Epidermal melanocyte (primary cell): ENCODE data around the gene DPEP2NB.
"Not testable (repeated sequence)": the region's sequence is repeated elsewhere in the genome, so short reads cannot be mapped to it uniquely, and the experiment has no call there.

ENCODE experiments used
- DNase-seq: peaks from one replicate; pipeline ENCODE4 v3.0.0; 2011; ENCODE audit warnings: low spot score; ENCODE audit not compliant: insufficient read length

Gene DPEP2NB

DNA sequence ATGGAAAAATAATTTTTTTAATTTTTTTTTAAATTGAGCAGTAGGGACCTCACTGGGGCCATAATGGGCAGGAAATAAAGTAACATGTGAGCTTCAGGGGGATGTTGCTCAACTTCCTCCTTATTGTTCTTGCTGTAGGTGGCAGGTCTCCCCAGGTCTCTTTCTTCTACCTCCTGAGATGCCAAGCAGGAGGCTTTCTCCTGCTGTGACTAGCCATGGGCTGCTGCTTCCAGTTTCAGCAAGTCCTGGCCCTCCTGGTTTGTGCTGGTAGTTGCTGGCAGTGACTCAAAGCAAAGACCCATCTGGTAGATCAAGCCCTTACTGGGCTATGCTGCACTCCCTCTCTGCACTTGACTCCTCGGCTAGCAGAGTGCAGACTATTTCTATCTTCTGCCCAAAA lies 2.3 kb downstream of the DPEP2NB start:
- no peak for DNase-seq

DNA sequence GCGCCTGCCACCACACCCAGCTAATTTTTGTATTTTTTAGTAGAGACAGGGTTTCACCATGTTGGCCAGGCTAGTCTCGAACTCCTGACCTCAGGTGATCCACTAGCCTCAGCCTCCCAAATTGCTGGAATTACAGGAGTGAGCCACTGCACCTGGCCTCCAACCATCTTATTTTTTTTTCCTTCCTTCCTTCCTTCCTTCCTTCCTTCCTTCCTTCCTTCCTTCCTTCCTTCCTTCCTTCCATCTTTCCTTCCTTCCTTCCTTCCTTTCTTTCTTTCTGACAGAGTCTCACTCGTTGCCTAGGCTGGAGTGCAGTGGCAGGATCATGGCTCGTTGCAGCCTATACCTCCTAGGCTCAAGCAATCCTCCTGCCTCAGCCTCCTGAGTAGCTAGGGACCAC lies 5.8 kb downstream of the DPEP2NB start:
- not testable (repeated sequence) for DNase-seq

DNA sequence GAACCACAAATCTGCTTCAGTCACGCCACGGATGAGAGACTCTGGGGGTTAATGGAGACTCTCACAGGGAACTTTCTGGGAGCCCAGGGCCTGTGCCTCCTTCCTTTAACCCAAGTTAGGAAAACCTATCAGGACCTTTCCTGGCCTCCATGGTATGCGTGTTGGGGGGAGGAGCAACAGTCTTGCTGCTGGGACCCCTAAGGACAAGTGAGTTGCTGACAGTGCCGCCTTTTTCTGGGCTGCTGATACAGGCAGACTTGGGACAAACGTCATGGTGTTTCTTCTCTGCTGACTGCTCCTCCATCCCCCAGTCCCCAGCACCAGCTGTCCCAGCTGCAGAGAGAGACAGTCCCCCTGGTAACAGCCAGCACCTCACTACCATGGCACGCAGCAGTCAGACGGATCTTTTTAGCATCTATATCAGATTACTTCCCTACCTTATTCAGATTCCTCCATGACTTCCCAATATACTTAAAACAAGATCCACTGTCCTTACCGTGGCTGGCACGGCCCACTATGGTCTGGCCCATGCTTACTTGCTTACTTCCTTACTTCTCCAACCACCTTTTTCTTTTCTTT lies 6.5 kb downstream of the DPEP2NB start:
- DNase-seq: peak; percentile 8

DNA sequence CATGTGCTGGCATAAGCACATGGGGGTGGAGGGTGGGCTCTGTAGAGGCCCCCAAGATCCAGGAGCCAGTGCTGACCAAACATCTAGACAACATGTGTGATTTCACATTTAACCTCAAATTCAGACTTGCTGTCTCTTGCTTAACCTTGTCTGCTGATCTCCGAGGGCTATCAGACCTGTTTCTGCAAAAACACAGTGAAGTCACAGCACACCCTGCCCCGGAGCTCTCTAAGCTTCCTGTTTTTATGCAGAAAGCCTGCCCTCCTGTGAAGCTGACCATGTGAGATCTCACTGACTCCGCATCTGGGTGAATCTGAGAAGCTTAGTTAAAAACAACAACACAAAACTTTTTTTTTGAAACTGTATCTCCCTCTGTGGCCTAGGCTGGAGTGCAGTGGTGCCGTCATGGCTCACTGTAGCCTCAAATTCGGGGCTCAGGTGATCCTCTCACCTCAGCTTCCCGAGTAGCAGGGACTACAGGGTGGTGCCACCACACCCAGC lies 9.9 kb downstream of the DPEP2NB start:
- peak; percentile 18 for DNase-seq

DNA sequence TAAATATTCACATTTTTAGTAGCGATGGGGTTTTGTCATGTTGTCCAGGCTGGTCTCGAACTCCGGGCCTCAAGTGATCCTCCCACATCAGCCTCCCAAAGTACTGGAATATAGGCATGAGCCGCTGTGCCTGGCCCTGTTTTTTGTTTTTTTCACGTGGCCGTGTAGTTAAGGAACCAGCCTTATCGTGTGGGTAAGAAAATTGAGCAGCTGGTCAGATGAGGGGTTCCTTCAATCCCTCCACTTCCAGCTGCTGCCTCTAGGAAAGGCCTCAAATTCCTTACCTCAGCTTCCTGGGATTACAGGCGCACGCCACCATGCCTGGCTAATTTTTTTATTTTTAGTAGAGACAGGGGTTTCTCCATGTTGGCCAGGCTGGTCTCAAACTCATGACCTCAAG lies 10.5 kb downstream of the DPEP2NB start:
- DNase-seq: no peak

DNA sequence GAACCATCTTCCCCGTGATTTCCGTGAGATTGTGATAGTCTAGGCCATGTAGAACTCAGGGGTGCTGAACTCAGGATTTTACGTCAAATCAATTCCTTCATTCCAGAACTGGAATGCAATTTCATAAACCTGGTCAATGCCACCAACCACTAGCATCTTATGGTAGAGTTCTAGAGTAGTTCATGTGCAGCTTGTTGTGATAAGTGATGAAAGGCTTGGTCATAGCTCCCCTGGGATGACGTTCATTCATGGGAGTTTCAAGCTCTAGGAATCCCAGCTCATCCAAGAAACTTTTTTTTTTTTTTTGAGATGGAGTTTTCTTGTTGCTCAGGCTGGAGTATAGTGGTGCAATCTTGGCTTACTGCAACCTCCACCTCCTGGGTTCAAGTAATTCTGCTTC lies 12.7 kb downstream of the DPEP2NB start:
- no peak for DNase-seq

DNA sequence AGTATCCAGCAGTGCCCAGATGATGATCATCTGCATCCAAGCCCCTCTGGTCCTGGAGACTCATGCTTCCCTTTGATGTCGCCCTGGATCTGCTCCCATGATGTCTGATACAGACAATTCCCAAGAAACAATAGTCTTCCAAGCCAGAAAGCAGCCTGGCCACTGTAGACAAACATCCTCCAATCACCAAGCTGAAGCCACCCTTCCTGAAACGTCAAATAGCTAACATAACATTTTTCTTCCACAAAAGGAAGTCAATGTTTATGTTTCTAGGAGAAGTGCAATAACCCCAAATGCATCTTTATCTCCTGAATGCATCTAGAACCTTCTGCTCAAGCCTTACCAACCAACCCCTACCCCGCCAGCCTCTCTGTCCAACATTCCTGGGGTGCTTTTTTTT lies 15.3 kb downstream of the DPEP2NB start:
- no peak for DNase-seq

DNA sequence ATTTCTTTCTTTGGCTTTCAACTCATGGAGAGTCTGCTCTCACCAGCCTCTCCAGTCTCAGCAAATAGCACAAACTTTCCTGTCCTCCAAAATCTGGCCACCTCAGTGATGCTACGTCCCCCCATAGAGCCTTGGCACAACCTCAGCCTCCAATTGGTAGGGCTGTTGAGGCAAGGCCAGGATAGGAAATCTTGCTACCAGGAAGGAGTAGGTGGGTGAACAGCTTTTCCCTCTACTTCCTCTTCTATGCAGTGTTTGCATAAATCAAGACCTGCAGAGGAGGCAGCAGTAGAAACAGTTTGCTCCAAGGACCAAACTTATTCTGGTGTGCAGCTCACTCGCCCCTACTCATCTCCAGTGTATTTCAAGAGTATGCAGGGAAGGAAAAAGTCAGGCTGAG lies 15.7 kb downstream of the DPEP2NB start:
- no peak for DNase-seq

DNA sequence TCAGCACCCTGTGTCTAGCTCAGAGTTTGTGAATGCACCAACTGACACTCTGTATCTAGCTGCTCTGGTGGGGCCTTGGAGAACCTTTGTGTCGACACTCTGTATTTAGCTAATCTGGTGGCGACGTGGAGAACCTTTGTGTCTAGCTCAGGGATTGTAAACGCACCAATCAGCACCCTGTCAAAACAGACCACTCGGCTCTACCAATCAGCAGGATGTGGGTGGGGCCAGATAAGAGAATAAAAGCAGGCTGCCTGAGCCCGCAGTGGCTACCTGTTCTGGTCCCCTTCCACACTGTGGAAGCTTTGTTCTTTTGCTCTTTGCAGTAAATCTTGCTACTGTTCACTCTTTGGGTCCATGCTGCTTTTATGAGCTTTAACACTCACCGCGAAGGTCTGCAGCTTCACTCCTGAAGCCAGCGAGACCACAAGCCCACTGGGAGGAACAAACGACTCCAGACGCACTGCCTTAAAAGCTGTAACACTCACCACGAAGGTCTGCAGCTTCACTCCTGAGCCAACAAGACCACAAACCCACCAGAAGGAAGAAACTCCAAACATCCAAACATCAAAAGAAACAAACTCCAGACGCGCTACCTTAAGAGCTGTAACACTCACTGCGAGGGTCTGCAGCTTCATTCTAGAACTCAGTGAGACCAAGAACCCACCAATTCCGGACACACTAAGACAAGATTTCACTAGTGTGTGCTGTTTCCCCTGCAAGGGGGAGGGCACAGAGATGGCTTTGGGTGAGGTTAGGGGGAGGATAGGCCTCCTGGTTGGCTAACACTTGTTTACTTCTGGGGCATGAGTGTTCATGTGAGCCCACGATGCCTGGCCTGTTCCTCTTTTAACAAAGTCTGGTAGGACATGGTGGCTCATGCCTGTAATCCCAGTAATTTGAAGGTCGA lies 16.7 kb downstream of the DPEP2NB start, which contains the start of gene DPEP2:
Gene DPEP2, minus strand, starts transcription at position 706 of the 910 bp plus-strand sequence. CDS start 6,272 bp downstream, outside the sequence.
- not testable (repeated sequence) for DNase-seq

DNA sequence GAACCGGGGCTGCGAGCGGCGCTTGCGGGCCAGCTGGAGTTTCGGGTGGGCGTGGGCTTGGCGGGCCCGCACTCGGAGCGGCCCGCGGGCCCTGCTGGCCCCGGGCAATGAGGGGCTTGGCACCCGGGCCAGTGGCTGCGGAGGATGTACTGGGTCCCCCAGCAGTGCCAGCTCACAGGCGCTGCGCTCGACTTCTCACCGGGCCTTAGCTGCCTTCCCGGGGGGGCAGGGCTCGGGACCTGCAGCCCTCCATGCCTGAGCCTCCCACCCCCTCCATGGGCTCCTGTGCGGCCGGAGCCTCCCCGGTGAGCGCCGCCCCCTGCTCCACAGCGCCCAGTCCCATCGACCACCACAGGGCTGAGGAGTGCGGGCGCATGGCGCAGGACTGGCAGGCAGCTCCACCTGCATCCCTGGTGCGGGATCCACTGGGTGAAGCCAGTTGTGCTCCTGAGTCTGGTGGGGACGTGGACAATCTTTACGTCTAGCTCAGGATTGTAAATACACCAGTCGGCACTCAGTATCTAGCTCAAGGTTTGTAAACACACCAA lies 17.4 kb downstream of the DPEP2NB start:
- not testable (repeated sequence) for DNase-seq

DNA sequence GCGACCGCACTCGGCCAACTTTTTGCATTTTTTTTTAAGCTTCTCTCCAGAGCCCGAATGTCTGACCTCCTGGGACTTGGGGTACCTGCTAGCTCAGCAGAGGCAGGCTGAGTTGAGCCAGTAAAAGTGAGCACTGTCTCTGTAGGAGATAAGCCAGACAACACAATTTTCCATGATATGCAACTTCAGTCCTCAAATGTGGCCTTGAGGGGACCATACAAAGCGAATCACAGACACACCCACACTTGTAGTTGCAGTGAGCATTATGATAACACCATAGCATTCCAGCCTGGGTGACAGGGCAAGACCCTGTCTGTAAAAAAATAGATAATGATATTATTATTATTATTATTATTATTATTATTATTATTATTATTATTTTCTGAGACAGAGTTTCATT lies 19.0 kb downstream of the DPEP2NB start:
- no peak for DNase-seq

DNA sequence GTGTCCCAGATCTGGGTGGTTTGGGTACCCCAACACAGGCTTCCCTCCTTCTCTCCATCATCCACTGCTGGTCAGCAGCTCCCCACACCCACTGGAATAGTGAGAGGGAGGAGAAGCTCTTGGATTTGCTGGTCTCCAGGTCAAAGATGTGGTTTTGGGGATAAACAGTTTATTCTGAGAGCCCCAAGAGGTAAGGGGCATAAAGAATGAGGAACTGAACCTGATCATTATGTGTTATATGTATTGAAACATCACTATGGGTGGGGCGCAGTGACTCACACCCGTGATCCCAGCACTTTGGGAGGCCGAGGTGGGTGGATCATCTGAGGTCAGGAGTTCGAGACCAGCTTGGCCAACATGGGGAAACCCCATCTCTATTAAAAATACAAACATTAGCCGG lies 20.3 kb downstream of the DPEP2NB start:
- peak; percentile 5 for DNase-seq

DNA sequence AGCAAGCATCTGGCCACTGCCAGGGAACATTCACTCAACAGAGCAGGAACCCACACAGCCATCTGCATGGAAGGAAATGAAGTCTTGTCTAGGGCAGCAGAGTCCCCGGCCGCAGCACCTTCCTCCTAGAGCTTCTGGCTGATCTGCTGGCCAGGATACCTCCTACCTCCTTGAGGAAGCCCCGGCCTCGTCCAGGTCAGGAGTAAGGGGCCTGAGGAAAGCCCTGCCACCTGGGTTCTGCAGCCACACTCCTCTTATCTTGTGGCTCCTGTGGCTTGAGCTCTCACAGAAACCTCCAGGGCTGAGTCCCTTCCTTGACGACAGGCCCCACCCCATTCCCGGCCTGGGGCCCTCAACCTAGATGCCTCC lies 21.7 kb downstream of the DPEP2NB start:
- DNase-seq: not testable (repeated sequence)

DNA sequence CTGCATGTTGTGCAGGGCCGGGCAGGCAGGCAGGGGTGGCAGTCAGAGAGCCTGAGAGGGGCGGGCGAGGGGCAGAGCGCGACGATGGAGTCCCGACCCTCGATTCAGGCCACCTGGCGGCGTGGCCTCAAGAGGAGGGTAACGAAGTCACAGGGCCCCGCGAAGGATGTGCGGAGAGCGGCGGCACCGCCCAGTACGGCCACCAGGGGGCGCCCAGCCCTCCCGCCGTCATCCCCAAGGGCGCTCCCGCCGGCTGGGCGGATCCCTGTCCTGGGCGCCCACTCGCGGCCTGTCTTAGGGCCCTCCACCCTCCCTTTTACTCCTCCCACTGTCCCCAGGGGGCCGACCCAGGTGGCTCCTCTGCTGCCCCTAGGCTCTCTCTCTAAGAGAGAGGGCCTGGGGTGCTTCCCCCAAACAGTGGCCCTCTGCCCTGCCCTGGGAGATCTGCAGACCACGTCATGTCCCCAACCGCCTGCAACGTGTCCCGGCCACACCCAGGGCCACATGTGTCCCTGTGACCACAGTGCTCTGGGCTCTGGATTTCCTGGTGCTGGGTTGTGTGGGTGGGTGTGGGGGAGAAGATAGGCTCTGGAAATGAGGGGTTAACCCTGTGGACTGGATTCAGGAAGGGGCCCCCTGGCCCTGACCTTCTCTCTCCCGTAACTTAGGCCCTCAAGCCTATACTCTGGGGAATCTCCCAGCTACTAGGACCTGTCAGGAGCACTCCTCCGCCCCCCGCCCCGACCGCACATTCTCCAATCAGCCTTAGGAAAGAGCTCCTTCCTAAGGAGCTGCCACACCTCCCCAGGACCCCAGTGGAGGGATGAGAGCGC lies 22.3 kb downstream of the DPEP2NB start:
- DNase-seq: peak; percentile 81

DNA sequence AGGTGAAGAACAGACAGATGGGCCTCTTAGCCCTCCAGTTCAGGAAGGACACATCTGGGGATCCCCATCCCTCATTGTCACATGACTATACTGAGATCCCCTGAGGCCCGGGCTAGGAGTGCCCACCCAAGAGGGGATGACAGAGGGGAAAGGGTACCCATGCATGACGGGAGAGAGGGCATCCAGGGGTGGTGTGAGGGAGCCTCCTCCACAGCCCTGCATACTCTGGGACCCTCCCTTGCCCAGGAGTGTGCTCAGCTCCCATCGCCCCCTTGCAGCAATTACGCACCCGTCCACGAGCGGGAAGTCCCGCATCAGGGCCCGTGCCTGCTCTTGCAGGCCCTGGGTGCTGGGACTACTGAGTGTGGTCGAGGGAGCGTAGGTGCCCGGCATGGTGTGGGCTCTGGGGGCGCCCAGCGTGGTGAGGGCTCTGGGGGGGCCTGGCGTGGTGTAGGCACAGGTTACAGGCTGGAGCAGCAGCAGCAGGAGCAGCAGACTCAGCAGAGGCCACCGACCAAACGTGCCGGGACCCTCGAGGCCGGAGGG lies 23.0 kb downstream of the DPEP2NB start:
- DNase-seq: peak; percentile 8

DNA sequence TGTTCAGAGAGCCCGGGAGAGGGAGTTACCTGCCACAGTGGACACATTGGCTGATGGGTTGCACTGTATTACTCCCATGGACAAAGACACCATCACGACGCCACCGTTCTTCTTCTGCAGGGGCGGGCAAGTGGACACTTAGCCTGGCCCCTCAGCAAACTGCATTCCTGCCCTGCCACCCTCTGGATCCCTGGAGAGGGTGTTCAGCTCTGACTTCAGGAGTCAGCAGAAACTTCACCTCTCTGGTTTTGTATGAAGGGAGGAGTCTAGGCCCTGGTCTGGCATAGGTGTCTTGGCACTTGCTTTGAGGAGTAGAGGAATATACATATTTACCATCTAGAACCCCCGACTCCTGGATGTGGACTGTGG lies 25.7 kb downstream of the DPEP2NB start:
- no peak for DNase-seq

DNA sequence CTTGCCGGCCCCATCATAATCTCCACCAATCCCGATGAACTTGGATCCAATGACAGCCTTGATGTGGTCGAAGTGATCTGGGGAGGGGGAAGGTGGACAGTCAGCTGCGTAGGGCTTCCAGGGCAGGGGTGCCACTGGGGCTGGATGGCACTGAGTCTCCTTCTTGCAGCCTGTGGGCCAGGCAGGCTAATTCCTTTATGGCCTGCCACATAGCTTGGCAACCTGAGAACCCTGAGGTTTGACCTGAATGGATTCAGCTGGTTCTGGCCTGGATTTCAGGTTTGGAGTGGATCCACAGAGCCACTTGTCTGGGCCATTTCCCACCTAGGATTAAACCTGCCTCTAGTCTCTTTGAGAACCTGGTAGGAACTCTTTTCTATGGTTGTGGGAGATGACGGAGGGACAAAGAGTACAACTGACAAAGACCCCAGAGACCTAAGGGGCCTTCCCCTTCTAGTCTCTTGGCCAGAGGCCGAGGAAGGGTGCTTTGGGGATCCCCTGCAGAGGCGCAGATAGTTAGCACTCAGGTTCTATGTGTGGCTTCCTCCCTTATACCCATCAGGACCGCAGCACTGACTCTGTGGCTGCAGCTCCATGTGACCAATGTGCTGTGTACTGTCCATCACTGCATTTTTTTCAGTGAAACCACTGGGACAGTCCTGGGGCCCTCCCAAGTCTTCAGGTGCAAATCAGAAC lies 26.2 kb downstream of the DPEP2NB start:
- peak; percentile 10 for DNase-seq

DNA sequence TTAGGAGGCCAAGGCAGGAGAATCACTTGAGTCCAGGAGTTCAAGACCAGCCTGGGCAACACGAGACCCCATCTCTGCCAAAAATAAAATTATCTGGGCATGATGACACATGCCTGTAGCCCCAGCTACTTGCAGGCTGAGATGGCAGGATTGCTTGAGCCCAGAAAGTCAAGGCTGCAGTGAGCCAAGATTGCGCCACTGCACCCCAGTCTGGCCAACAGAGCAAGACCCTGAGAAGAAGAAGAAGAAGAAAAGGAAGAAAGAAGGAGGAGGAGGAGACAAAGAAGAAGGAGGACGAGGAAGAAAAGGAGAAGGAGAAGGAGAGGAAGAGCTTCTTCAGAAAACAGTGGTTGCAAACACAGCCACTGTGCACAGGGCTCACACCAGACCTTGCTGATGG lies 27.0 kb downstream of the DPEP2NB start:
- DNase-seq: no peak

DNA sequence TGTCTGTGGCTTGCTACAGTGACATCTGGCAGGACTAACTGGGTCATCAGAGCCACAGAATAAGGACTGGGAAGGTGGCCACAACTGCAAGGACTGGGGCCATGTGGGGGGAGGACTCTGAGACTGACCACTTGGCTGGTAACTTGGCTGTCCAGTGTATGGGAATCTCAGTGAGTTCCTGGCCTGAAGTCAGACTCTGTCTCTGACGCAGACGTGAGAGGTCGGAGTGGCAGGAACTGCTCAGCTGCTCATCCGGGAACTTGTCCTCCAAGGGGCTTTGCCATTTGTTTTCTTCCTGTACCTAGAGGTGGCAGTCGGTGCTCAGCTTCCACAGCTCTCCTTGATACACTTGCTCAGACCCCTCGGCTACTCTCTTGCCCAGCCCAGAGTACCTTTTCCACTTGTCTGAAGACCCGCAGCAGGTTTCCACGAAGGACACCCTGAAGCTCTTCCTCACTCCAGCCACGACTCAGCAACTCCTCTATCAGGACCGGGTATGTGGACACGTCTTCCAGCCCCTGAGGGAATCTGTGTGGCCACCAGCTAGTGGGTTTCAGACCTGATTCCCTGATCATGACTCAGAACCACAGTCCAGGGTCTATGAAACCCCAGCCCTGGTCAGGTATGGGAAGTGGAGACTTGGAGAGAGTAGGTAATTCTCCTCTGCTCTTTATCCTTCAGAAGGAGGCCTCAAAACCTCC lies 28.1 kb downstream of the DPEP2NB start:
- DNase-seq: no peak

DNA sequence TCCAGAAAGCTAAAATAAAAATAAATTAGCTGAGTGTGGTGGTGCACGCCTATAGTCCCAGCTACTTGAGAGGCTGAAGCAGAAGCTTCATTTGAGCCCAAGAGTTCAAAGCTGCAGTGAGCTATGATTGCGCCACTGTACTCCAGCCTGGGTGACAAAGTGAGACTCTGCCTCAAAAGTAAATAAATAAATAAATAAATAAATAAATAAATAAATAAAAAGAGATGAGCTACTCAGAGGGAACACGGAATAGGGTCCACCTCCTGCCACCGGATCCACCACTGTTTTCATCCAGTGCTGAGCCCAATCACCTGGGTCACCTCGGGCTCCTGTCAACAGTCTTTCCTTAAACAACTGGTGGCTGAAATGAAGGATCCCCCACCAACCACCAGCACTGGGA lies 28.8 kb downstream of the DPEP2NB start:
- no peak for DNase-seq
